Activated CD4-positive, alpha-beta memory T cell treated with anti-CD3 and anti-CD28 coated beads for 36 hours (primary cell): Measurements from ENCODE around the gene CYB5R3. TPM values are rescaled to one million over a fixed set of nuclear protein-coding genes. Genes with fewer than 3 reads are reported as not detected.
A peak's percentile ranks its signal among the peaks of the same experiment; 100 is the strongest.

ENCODE experiments used
- CTCF ChIA-PET: fragments of 350-600 bp; sonication (Branson Sonifier 250); formaldehyde crosslinking; loops from one replicate; lab custom pipeline; 2021; ENCODE audit warnings: antibody characterized with exemption, inconsistent platforms; lab: Charles Lee
- POLR2A ChIA-PET: fragments of 350-600 bp; sonication (Branson Sonifier 250); formaldehyde crosslinking; loops from one replicate; lab custom pipeline; 2021; ENCODE audit warnings: antibody characterized with exemption; lab: Charles Lee
- DNase-seq: peaks from one replicate; pipeline ENCODE4 v3.0.0-alpha.2; 2020
- H3K27ac Mint-ChIP-seq: one replicate; pipeline ENCODE4 v1.8.0; 2021; ENCODE audit warnings: mixed read lengths
- H3K27me3 Mint-ChIP-seq: one replicate; pipeline ENCODE4 v1.8.0; 2021; ENCODE audit warnings: mixed read lengths
- H3K36me3 Mint-ChIP-seq: one replicate; pipeline ENCODE4 v1.8.0; 2021; ENCODE audit warnings: mixed read lengths
- H3K4me1 Mint-ChIP-seq: one replicate; pipeline ENCODE4 v1.8.0; 2021; ENCODE audit warnings: low read depth, mixed read lengths
- H3K4me3 Mint-ChIP-seq: one replicate; pipeline ENCODE4 v1.8.0; 2021; ENCODE audit warnings: mild to moderate bottlenecking, mixed read lengths
- H3K9me3 Mint-ChIP-seq: one replicate; pipeline ENCODE4 v1.8.0; 2021; ENCODE audit warnings: mixed read lengths
- intact Hi-C: fragments of 100-400 bp; cut with micrococcal nuclease; formaldehyde crosslinking; loops from one replicate; pipeline ENCODE4 v1.15.1; 2023
- total RNA-seq, 2 experiments: library from RNA; stranded (reverse); gene quantifications; one replicate each; pipeline ENCODE4 v1.2.3, GENCODE V29; 2021

The CYB5R3 gene
- total RNA-seq, 2 experiments from 2014 or later = 73.7 to 77.6 TPM

DNA sequence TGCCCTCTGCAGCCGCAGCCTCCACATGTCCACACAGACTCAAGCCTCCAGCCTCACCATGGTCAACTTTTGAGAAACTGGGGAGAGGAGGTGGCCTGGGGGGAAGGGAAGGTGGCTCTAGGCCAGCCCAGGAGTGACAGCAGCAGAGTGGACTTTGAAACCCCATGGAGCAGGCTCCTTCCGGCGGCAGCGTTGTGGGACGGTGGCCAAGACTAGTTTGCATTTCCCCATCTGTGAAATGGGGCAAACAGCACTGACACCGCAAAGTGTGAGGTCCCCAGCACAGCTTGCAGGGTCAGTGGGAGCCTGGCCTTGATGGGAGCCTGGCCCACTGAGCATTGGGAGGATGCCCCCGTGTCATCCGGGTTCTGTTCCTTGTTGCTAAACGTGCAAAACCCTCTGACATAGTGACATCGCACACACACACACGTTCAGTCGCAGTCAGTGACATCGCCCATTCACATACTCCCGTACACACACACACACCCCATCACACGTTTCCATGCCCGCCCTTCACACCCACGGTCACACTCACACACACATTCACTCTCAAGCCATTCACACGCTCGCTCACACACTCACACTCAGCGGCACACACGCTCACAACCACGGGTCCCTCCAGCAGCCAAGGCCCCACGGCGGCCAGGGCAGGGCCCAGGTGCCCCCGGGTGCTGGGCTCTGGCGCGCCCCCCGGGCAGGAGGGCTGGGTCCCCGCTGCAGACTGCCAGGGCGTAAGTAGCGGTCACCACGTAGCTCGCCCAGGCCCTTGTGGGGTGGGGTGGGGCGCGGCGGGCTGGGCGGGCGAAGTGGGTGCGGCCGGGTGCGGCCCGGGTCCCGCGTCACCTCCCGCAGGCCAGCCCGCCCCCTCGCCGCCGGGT, 585 bp downstream of the CYB5R3 start:
- Mint-ChIP-seq H3K4me1 (peaks cover 22% of the 10 kb centered on the region), H3K27me3 (no peaks in the 10 kb centered on the region), H3K27ac (peak overlapping the region; percentile 78), H3K4me3 (peak overlapping the region; percentile 89), H3K9me3 (no peaks in the 10 kb centered on the region), H3K36me3 (no peaks in the 10 kb centered on the region)
- peak; percentile 46 for DNase-seq
- ChIA-PET CTCF (interaction anchor here (0.9 to 1.1 kb wide), 2 partner anchors 28 kb away, joined by 4 to 5 read pairs; no protein-coding TSS in a partner anchor), POLR2A (interaction anchor here (1.0 to 5.7 kb wide), 3 partner anchors 34 to 539 kb away, joined by 3 to 45 read pairs (median 6); partner anchors contain the start of genes ARFGAP3 and POLDIP3)
- intact Hi-C loops = loop anchor here (2.0 kb wide), 1 partner anchor 34 kb away; the partner anchor contains the start of gene POLDIP3

DNA sequence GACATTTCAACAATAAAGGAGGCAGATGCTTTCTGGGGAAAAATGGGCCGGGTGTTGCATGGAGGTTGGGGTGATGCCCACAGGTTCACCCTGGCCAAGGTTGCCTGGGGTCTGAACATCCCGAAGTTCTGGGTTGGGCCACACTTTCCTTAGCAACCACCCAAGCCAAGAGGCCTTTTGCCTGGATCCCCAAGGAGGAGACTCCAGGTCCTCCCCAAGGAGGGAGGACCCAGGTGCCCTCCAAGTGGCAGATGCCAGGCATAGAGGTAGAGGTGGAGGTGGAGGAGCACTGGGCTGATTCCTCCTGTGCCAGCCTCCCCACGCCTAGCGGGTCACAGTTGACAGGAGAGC, 1.2 kb downstream of the CYB5R3 start:
- CTCF ChIA-PET = interaction anchor here (0.9 kb wide), 1 partner anchor 27 kb away, joined by 4 read pairs; no protein-coding TSS in a partner anchor
- H3K27ac Mint-ChIP-seq = no peak overlapping the region

DNA sequence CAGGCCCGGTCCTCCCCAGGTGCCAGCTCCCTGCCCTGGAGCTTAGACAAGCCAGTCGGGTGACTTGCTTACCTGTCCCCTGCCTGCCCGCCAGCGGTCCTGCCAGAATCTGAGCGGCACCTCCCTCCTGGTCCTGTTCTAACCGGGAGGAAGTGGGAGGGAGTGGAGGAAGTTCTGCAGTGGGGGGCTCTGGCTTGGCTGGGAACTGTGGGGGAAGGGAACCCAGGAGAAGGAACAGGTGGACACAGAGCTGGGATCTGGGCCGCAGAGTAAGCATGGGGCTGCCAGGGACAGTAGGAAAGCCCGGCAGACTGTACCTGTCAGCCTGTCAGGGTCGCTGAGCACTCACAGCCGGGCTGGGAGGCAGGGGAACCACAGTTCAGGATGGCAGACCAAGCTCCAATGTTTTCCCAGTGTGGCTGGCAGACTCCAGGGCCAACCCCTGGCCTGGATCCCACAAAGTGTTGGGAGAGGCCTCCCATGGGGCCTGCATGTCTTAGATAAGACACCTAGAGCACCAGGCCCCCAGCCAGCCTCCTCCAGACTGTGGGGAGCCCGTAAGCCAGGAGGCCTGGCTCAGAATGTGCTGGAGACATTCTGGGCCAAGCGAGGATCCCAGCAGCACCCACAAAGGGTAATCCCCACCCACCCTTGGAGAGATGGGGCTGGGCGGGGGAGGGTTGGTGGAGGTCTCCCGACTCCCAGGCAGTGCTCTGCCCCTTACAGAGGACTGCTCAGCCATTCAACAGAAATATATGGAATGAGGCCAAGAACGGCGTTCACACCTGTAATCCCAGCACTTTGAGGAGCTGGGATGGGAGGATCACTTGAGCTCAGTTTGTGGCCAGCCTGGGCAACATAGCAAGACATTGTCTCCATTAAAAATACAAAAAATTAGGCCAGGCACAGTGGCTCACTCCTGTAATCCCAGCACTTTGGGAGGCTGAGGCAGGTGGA, 2.3 kb downstream of the CYB5R3 start:
- intact Hi-C loops = no loop called here
- H3K4me3 Mint-ChIP-seq = no peak overlapping the region
- no peak for DNase-seq
- no peak overlapping the region for H3K27ac Mint-ChIP-seq
- ChIA-PET POLR2A (interaction anchor here (0.6 to 5.7 kb wide), 2 partner anchors 32 to 462 kb away, joined by 4 to 45 read pairs; partner anchors contain the start of gene POLDIP3), CTCF (interaction anchor here (0.7 to 1.2 kb wide), 3 partner anchors 25 to 26 kb away, joined by 3 to 4 read pairs (median 3); no protein-coding TSS in a partner anchor)
- no peaks in the 10 kb centered on the region for H3K27me3 Mint-ChIP-seq
- no peaks in the 10 kb centered on the region for H3K9me3 Mint-ChIP-seq
- peaks cover 22% of the 10 kb centered on the region for H3K4me1 Mint-ChIP-seq
- no peaks in the 10 kb centered on the region for H3K36me3 Mint-ChIP-seq

More for the DNA sequence above, 1.2 kb downstream of the CYB5R3 start:
- intact Hi-C loops = loop anchor here (2.0 kb wide), 1 partner anchor 33 kb away; the partner anchor contains the start of gene POLDIP3
- no peaks in the 10 kb centered on the region for H3K9me3 Mint-ChIP-seq
- no peaks in the 10 kb centered on the region for H3K36me3 Mint-ChIP-seq
- POLR2A ChIA-PET = interaction anchor here (1.0 to 5.7 kb wide), 2 partner anchors 33 to 540 kb away, joined by 3 to 45 read pairs; partner anchors contain the start of gene POLDIP3
- no peak for DNase-seq
- peak overlapping the region; percentile 89 for H3K4me3 Mint-ChIP-seq
- peaks cover 22% of the 10 kb centered on the region for H3K4me1 Mint-ChIP-seq
- no peaks in the 10 kb centered on the region for H3K27me3 Mint-ChIP-seq

DNA sequence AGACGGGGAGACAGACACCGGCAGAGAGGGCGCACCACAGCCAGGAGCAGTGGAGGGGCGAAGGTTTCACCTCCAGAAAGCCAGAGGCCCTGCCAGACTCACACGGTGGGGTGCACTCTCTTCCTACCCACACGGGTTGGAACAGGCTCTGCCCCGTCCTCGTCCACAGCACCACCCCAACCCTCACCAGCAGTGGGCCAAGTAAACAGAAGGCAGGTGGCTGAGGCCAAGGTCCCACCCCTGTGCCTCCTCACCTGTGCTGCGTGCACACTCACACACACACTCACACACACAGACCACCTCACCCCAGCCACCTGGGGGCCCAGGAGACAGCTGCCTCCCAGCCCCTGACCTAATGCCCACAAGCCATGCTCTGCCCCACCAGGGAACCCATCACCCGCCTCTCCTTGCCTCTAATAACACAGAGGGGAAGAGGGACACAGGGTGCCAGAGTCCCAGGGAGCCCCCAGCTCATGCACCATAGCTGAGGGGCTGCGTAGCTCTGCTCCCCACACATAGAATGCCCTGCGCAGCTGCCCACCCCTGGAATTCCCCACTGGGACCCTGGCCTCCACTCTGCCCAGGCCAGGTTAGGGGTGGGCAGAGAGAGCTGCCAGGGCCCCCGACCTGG, 3.1 kb downstream of the CYB5R3 start:
- POLR2A ChIA-PET = interaction anchor here (5.7 kb wide), 1 partner anchor 31 kb away, joined by 45 read pairs; the partner anchor contains the start of gene POLDIP3
- Mint-ChIP-seq H3K9me3 (no peaks in the 10 kb centered on the region), H3K27me3 (no peaks in the 10 kb centered on the region), H3K27ac (no peak overlapping the region), H3K4me1 (peaks cover 22% of the 10 kb centered on the region), H3K36me3 (no peaks in the 10 kb centered on the region), H3K4me3 (no peak overlapping the region)
- CTCF ChIA-PET = interaction anchor here (0.7 to 1.2 kb wide), 2 partner anchors 24 to 25 kb away, joined by 3 read pairs; no protein-coding TSS in a partner anchor
- intact Hi-C loops = no loop called here
- DNase-seq = no peak

DNA sequence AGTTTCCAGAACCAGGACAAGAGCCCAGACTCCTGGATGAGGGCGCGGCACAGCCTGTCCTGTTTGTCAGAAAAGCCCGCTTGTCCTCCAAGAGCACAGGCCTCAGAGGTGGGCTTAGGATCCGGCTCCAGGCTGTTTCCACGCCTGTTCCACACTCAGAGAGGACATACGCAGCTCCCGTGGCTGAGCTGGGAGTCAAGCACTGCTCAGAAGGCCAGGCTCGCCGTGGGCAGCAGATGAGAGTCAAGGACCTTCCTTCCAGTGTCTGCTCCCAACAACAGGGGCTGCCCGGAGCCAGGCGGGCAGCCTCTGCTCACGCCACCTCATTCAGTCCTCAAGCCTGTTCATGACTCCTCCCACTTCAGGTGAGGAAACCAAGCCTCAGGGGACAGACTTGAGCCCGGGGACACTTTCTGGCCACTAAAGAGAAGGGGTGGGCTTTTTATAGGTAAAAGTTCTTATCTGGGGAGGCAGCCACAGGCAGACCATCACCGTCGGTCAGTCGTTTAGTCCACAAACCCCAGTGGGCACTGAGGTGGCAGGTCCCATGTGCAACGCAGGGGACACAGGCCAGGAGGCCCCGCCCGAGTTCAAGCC, 3.8 kb downstream of the CYB5R3 start:
- Mint-ChIP-seq H3K36me3 (no peaks in the 10 kb centered on the region), H3K27ac (no peak overlapping the region), H3K4me1 (peaks cover 22% of the 10 kb centered on the region), H3K4me3 (no peak overlapping the region), H3K9me3 (no peaks in the 10 kb centered on the region), H3K27me3 (no peaks in the 10 kb centered on the region)
- POLR2A ChIA-PET = interaction anchor here (5.7 kb wide), 1 partner anchor 31 kb away, joined by 45 read pairs; the partner anchor contains the start of gene POLDIP3
- no peak for DNase-seq
- intact Hi-C loops = no loop called here
- CTCF ChIA-PET = no interaction called here

DNA sequence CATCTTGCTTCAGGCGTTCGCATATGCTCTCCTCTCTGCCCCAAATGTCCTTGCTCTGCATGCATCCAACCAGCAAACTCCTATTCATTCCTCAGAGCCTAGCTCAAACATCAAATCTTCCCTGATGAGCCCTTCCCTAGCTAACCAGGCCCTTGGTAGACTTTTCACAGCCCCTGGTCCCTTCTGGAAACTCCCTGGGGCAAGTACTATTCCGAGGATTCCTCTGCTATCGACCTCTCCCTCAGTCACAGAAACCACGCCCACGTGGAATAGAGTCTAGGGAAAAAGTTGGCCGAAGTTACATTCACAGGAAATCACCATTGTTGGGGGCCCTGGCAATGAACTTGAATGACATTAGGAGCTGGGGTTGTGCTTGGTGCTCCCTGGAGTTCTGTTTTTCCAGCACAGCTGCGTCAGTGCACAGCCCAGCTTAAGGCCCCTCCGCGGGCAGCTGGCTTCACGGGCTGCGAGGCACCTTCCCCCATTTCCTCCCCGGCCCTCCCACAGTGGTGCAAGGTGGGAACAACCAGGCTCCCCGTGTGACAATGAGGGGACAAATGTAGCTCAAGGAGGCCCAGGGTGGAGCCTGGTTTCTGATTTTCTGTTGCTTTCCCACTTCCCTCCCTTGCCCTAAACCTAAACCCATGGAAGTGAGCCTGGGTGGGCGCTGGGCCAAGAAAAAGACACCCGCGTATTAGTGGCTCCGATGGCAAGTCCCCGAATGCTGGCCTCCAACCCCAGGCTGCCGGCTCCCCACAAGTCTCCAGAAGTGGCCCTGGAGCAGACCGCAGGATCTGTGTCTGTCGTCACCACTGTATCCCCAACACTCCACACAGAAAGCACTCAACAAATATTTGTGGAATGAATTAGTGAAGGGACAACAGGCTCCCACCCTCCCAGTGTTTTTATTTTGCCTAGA, 4.5 kb downstream of the CYB5R3 start:
- no peaks in the 10 kb centered on the region for H3K36me3 Mint-ChIP-seq
- ChIA-PET POLR2A (interaction anchor here (0.8 kb wide), 1 partner anchor 76 kb away, joined by 5 read pairs; no protein-coding TSS in a partner anchor), CTCF (interaction anchor here (0.6 kb wide), 2 partner anchors 23 to 24 kb away, joined by 3 read pairs; no protein-coding TSS in a partner anchor)
- H3K4me1 Mint-ChIP-seq = peaks cover 22% of the 10 kb centered on the region
- H3K27ac Mint-ChIP-seq = no peak overlapping the region
- no peaks in the 10 kb centered on the region for H3K27me3 Mint-ChIP-seq
- H3K9me3 Mint-ChIP-seq = no peaks in the 10 kb centered on the region
- no peak for DNase-seq
- intact Hi-C loops = no loop called here
- no peak overlapping the region for H3K4me3 Mint-ChIP-seq

DNA sequence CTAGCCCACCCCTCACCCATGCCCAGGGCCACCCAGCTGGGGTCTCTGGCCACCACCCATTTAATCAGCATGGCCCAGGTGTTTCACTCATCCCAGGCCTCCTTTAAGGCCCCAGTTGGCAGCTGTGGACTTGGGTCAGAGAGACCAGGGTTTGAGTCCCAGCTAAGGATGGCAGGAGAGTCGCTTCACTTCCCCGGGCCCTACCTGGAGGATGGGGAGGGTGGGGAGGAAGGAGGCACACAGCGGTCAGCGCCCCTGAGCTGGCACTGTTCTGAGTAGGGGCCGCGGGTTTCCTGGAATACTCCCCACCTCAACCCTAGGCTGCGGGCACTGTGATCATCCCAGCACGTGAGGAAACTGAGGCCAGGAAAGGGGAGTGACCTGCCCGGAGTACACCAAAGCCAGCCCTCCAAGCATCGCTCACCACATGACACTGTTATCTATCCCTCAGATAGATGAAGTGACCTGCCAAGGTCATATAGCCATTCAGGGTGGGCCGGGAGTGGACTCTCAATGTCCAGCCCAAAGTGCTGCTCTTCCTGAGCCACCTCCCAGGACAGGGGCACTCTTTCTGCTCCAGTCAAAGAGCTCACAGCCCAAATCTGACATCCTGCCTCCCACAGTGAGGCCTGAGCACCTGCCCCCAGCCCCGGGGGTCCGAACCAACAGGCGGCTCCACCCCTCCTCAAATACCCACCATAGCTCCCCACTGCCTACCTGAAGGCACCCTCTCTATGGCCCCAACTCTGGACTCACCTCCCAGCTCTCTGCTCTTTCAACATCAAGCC, 5.4 kb downstream of the CYB5R3 start:
- no peaks in the 10 kb centered on the region for H3K36me3 Mint-ChIP-seq
- POLR2A ChIA-PET = interaction anchor here (1.5 kb wide), 1 partner anchor 372 kb away, joined by 3 read pairs; the partner anchor contains the start of gene PACSIN2
- CTCF ChIA-PET = interaction anchor here (0.6 kb wide), 2 partner anchors 23 to 551 kb away, joined by 3 read pairs; no protein-coding TSS in a partner anchor
- H3K4me1 Mint-ChIP-seq = peaks cover 22% of the 10 kb centered on the region
- no peaks in the 10 kb centered on the region for H3K27me3 Mint-ChIP-seq
- no peaks in the 10 kb centered on the region for H3K9me3 Mint-ChIP-seq
- no peak overlapping the region for H3K4me3 Mint-ChIP-seq
- H3K27ac Mint-ChIP-seq = no peak overlapping the region
- DNase-seq = no peak
- intact Hi-C loops = no loop called here

DNA sequence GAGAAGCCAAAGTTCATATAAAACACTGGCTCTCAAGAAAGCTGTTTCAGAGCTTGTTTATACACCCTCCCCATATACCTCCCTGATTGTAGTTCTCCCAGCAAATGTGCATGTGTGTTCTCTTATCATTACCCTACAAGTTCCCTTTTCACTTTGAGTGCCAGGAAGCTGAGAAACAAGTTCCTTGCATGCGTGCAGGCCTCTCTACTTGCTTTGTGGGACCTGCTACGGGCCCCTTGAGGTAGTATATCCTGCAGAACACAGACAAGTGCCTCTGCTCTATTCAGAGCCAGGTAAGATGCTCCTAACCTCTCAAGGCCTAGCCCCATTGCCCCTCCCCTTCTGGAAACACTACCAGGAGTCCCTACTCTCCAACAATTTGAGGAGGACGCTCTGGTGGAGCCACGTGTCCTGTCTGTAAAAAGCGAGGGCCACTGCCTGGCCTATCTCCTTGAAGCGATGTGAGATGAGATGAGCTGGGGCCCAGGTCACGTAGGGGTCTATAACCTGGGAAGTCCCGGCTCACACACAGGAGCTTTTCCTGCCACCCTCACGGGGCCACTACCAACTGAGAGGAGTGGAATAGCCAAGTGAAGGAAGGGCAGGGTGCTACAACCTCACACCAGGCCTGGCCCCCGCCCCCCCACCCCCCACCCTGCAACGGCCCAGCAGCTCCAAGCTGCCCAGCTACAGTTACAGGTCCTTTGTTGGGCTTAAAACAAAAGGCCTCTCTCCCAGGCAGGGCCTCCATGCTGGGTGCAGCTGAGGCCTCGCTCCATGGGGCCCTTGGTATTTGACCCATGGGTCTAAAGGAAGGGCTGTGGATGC, 6.2 kb downstream of the CYB5R3 start:
- intact Hi-C loops = no loop called here
- no peak for DNase-seq
- Mint-ChIP-seq H3K27ac (no peak overlapping the region), H3K27me3 (no peaks in the 10 kb centered on the region), H3K4me3 (no peak overlapping the region), H3K36me3 (no peaks in the 10 kb centered on the region), H3K9me3 (no peaks in the 10 kb centered on the region), H3K4me1 (peaks cover 22% of the 10 kb centered on the region)
- ChIA-PET CTCF (no interaction called here), POLR2A (interaction anchor here (1.1 to 1.5 kb wide), 2 partner anchors 27 to 373 kb away, joined by 3 to 5 read pairs; partner anchors contain the start of gene PACSIN2)
